NCI-H2171 treated with DMSO at 0.1 percent for 48 hours (cell line): ENCODE results near the gene LRP8.
A peak's percentile ranks its signal among the peaks of the same experiment; 100 is the strongest.

ENCODE experiments used
- DNase-seq: peaks from one replicate; lab custom pipeline; 2025; lab: John Stamatoyannopoulos, UW

Gene LRP8

GRCh38 chr1:53304527-53304926 is 23.3 kb downstream of the LRP8 start:
- no peak for DNase-seq

GRCh38 chr1:53303726-53304515 is 23.9 kb downstream of the LRP8 start:
- peak; percentile 28 for DNase-seq

GRCh38 chr1:53303243-53303642 is 24.6 kb downstream of the LRP8 start:
- no peak for DNase-seq

- DNase-seq, result no peak
These were observed 28.6 kb downstream of the LRP8 start for GRCh38 chr1:53299233-53299632.

GRCh38 chr1:53298045-53298637 is 29.7 kb downstream of the LRP8 start:
- DNase-seq, result no peak

GRCh38 chr1:53297195-53297594 is 30.7 kb downstream of the LRP8 start:
- no peak for DNase-seq

- no peak for DNase-seq
These were observed 31.6 kb downstream of the LRP8 start for GRCh38 chr1:53296117-53296749.

- peak; percentile 38 for DNase-seq
These were observed 32.1 kb downstream of the LRP8 start for GRCh38 chr1:53295726-53296116.

GRCh38 chr1:53295295-53295694 is 32.6 kb downstream of the LRP8 start:
- DNase-seq, result no peak

- no peak for DNase-seq
These were observed 33.3 kb downstream of the LRP8 start for GRCh38 chr1:53294567-53294966.

GRCh38 chr1:53294061-53294460 is 33.8 kb downstream of the LRP8 start:
- no peak for DNase-seq

GRCh38 chr1:53293123-53293522 is 34.7 kb downstream of the LRP8 start:
- DNase-seq, result no peak

- DNase-seq, result no peak
These were observed 35.2 kb downstream of the LRP8 start for GRCh38 chr1:53292690-53293089.

- DNase-seq, result no peak
These were observed 36.3 kb downstream of the LRP8 start for GRCh38 chr1:53291574-53291973.

GRCh38 chr1:53288790-53289429 is 39.0 kb downstream of the LRP8 start:
- DNase-seq, result no peak

- DNase-seq, result no peak
These were observed 39.7 kb downstream of the LRP8 start for GRCh38 chr1:53288002-53288789.

GRCh38 chr1:53286955-53287354 is 40.9 kb downstream of the LRP8 start:
- DNase-seq, result peak; percentile 39

GRCh38 chr1:53285969-53286760 is 41.7 kb downstream of the LRP8 start:
- DNase-seq, result no peak

GRCh38 chr1:53285546-53285945 is 42.3 kb downstream of the LRP8 start:
- no peak for DNase-seq

- no peak for DNase-seq
These were observed 43.4 kb downstream of the LRP8 start for GRCh38 chr1:53284224-53285020.
